SK-N-SH (cell line): ENCODE results near the gene PCBP4.

Source experiments
- EP300 ChIP-seq, 2 experiments: IDR thresholded peaks; 2 replicates each; pipeline versions ENCODE4 v1.4.0 to v1.6.1; 2012; ENCODE audit warnings: borderline replicate concordance in 1 of 2, low read depth in 1 of 2, low read length in 1 of 2
- EZH2phosphoT487 ChIP-seq: fragments of 200-600 bp; sonication (generic); IDR thresholded peaks from 2 replicates; pipeline ENCODE4 v1.6.1; 2017; ENCODE audit warnings: low read depth, mixed run types, mild to moderate bottlenecking, antibody characterized with exemption, moderate library complexity, borderline replicate concordance
- MXI1 ChIP-seq: IDR thresholded peaks from 2 replicates; pipeline ENCODE4 v1.6.1; 2012; ENCODE audit warnings: mild to moderate bottlenecking, low read depth, low read length, improper control_type of control experiment
- NFIC ChIP-seq: IDR thresholded peaks from 2 replicates; pipeline ENCODE4 v1.4.0; 2012; ENCODE audit warnings: borderline replicate concordance
- POLR2AphosphoS5 ChIP-seq: IDR thresholded peaks from 2 replicates; pipeline ENCODE4 v1.6.1; 2012; ENCODE audit warnings: low read depth, low read length
- SIN3A ChIP-seq: IDR thresholded peaks from 2 replicates; pipeline ENCODE4 v1.6.1; 2012; ENCODE audit warnings: low read depth, mild to moderate bottlenecking, low read length, moderate library complexity, borderline replicate concordance
- TAF1 ChIP-seq: IDR thresholded peaks from 2 replicates; pipeline ENCODE4 v1.6.1; 2012; ENCODE audit warnings: low read depth, mild to moderate bottlenecking, low read length, moderate library complexity, borderline replicate concordance
- TF ChIP-seq, protein P1 (sequence below): fragments of 200-600 bp; sonication (generic); IDR thresholded peaks from 2 replicates; pipeline ENCODE4 v1.6.1; 2017; ENCODE audit warnings: antibody characterized with exemption, mild to moderate bottlenecking, moderate library complexity
- TF ChIP-seq, protein P2 (sequence below): fragments of 150-350 bp; IDR thresholded peaks from 2 replicates; pipeline ENCODE4 v1.6.1; 2017; ENCODE audit warnings: antibody characterized with exemption, low read length, low read depth, borderline replicate concordance
- TF ChIP-seq, protein P3 (sequence below): fragments of 150-350 bp; IDR thresholded peaks from 2 replicates; pipeline ENCODE4 v1.6.1; 2016; ENCODE audit warnings: mild to moderate bottlenecking, low read depth, low read length

DNA sequence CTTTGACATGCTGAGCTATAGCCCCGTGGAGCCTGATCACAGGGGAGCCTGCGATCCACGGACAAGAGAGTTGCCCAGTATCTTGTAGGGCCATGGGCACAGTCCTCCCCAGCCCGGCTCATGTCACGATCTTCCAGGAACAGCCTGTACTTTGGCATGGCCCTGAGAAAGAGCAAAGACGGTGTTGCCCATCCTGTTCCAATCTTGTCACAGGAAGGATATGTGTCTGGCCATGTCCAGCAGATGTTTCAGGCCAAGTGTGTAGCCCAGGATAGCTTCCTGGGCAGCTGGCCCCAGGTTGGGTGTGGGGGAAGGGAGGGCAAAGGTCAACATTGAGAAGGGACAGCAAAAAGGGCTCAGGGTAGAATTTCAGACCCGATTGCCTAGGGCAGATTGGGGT, 45.4 kb upstream of the PCBP4 start:
- TF ChIP-seq EZH2phosphoT487 (no peak), POLR2AphosphoS5 (no peak), MXI1 (no peak), SIN3A (no peak), EP300 (IDR thresholded peaks at IDR 0.05; ENCODE audit: borderline replicate concordance in 1 of 2, low read depth in 1 of 2, low read length in 1 of 2) (no peak), TAF1 (no peak), NFIC (no peak)
- TF ChIP-seq, protein P1, sequence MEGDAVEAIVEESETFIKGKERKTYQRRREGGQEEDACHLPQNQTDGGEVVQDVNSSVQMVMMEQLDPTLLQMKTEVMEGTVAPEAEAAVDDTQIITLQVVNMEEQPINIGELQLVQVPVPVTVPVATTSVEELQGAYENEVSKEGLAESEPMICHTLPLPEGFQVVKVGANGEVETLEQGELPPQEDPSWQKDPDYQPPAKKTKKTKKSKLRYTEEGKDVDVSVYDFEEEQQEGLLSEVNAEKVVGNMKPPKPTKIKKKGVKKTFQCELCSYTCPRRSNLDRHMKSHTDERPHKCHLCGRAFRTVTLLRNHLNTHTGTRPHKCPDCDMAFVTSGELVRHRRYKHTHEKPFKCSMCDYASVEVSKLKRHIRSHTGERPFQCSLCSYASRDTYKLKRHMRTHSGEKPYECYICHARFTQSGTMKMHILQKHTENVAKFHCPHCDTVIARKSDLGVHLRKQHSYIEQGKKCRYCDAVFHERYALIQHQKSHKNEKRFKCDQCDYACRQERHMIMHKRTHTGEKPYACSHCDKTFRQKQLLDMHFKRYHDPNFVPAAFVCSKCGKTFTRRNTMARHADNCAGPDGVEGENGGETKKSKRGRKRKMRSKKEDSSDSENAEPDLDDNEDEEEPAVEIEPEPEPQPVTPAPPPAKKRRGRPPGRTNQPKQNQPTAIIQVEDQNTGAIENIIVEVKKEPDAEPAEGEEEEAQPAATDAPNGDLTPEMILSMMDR: no peak
- TF ChIP-seq, protein P2, sequence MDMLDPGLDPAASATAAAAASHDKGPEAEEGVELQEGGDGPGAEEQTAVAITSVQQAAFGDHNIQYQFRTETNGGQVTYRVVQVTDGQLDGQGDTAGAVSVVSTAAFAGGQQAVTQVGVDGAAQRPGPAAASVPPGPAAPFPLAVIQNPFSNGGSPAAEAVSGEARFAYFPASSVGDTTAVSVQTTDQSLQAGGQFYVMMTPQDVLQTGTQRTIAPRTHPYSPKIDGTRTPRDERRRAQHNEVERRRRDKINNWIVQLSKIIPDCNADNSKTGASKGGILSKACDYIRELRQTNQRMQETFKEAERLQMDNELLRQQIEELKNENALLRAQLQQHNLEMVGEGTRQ: no peak
- TF ChIP-seq, protein P3, sequence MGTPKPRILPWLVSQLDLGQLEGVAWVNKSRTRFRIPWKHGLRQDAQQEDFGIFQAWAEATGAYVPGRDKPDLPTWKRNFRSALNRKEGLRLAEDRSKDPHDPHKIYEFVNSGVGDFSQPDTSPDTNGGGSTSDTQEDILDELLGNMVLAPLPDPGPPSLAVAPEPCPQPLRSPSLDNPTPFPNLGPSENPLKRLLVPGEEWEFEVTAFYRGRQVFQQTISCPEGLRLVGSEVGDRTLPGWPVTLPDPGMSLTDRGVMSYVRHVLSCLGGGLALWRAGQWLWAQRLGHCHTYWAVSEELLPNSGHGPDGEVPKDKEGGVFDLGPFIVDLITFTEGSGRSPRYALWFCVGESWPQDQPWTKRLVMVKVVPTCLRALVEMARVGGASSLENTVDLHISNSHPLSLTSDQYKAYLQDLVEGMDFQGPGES: no peak
